Mucosa of descending colon (tissue), 3 donors: ENCODE results near the gene AEBP2. TPM values are rescaled to one million over a fixed set of nuclear protein-coding genes. Genes with fewer than 3 reads are reported as not detected.
"Not testable (repeated sequence)": the region's sequence is repeated elsewhere in the genome, so short reads cannot be mapped to it uniquely, and the experiment has no call there.

Experiments used
- ATAC-seq: fragments of 200-7000 bp; cut with Tn5 transposase; one replicate; pipeline ENCODE4 v1.9.1; 2020; ENCODE audit warnings: mild to moderate bottlenecking, moderate library complexity
- DNase-seq, 3 donors: peaks; one replicate each; pipeline ENCODE4 v3.0.0-alpha.2; 2020
- H3K36me3 ChIP-seq: fragments of 200-600 bp; one replicate; pipeline ENCODE4 v1.8.0; 2021; ENCODE audit warnings: low read depth, mild to moderate bottlenecking
- H3K4me1 ChIP-seq: fragments of 200-600 bp; one replicate; pipeline ENCODE4 v1.8.0; 2021; ENCODE audit warnings: low read depth, mild to moderate bottlenecking
- H3K4me3 ChIP-seq: fragments of 200-600 bp; one replicate; pipeline ENCODE4 v1.8.0; 2021; ENCODE audit warnings: mild to moderate bottlenecking
- H3K9me3 ChIP-seq: fragments of 200-600 bp; one replicate; pipeline ENCODE4 v1.8.0; 2021; ENCODE audit warnings: mild to moderate bottlenecking
- intact Hi-C, 2 donors: fragments of 100-400 bp; cut with DNase I in 1 of 2; cut with micrococcal nuclease in 1 of 2; formaldehyde crosslinking; loops; one replicate each; pipeline versions ENCODE4 v1.11.0 to v1.11.1; 2022; cut with DNase I, micrococcal nuclease
- total RNA-seq, 3 donors: library from RNA; stranded (reverse); fragmentation: NEBNext Ultra II Directional in 2 of 3; extraction: Animal tissue kit (Norgen Biotek cat#: 25700) in 2 of 3; gene quantifications; one replicate each; pipeline versions ENCODE4 v1.2.1 to v1.2.4, GENCODE V29; 2021 to 2023
- TF ChIP-seq, protein P1 (sequence below): fragments of 200-600 bp; IDR thresholded peaks from one replicate; pipeline ENCODE4 v1.8.0; 2022; ENCODE audit warnings: antibody characterized with exemption, mild to moderate bottlenecking
- donor health status: DM: no; HTN: no; CAD: no; lungs with moderate emphysema.
- donor health status: DM: no; HTN: no; CAD: no.
- donor health status: DM: no; HTN: yes; CAD: no.

Gene AEBP2
- total RNA-seq, 3 donors from 2014 or later: 24.4 to 57.2 (median 27.7) TPM

GRCh38 chr12:19545301-19545700 lies 106.0 kb downstream of the AEBP2 start:
- Histone ChIP-seq H3K9me3 (no peaks in the 10 kb centered on the region), H3K4me1 (no peaks in the 10 kb centered on the region), H3K36me3 (no peaks in the 10 kb centered on the region), H3K4me3 (no peak overlapping the region)
- ATAC-seq (no peak), DNase-seq (no peak)
- TF ChIP-seq, protein P1, sequence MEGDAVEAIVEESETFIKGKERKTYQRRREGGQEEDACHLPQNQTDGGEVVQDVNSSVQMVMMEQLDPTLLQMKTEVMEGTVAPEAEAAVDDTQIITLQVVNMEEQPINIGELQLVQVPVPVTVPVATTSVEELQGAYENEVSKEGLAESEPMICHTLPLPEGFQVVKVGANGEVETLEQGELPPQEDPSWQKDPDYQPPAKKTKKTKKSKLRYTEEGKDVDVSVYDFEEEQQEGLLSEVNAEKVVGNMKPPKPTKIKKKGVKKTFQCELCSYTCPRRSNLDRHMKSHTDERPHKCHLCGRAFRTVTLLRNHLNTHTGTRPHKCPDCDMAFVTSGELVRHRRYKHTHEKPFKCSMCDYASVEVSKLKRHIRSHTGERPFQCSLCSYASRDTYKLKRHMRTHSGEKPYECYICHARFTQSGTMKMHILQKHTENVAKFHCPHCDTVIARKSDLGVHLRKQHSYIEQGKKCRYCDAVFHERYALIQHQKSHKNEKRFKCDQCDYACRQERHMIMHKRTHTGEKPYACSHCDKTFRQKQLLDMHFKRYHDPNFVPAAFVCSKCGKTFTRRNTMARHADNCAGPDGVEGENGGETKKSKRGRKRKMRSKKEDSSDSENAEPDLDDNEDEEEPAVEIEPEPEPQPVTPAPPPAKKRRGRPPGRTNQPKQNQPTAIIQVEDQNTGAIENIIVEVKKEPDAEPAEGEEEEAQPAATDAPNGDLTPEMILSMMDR: no peak
- intact Hi-C loops: no loop called here

GRCh38 chr12:19546027-19546426 lies 106.7 kb downstream of the AEBP2 start:
- intact Hi-C loops: no loop called here
- Histone ChIP-seq H3K4me1 (no peaks in the 10 kb centered on the region), H3K36me3 (no peaks in the 10 kb centered on the region), H3K4me3 (no peak overlapping the region), H3K9me3 (no peaks in the 10 kb centered on the region)
- no peak for ATAC-seq
- TF ChIP-seq, protein P1: no peak
- no peak for DNase-seq

GRCh38 chr12:19546611-19547162 lies 107.4 kb downstream of the AEBP2 start:
- intact Hi-C loops: no loop called here
- DNase-seq (no peak), ATAC-seq (no peak)
- Histone ChIP-seq H3K4me1 (no peaks in the 10 kb centered on the region), H3K9me3 (no peaks in the 10 kb centered on the region), H3K36me3 (no peaks in the 10 kb centered on the region), H3K4me3 (no peak overlapping the region)
- TF ChIP-seq, protein P1: no peak

GRCh38 chr12:19547271-19547671 lies 108.0 kb downstream of the AEBP2 start:
- Histone ChIP-seq H3K4me3 (no peak overlapping the region), H3K9me3 (no peaks in the 10 kb centered on the region), H3K4me1 (no peaks in the 10 kb centered on the region), H3K36me3 (no peaks in the 10 kb centered on the region)
- no peak for ATAC-seq
- intact Hi-C loops: no loop called here
- TF ChIP-seq, protein P1: no peak
- DNase-seq: no peak

- TF ChIP-seq, protein P1: no peak
- H3K36me3 ChIP-seq: no peaks in the 10 kb centered on the region
- no peaks in the 10 kb centered on the region for H3K4me1 ChIP-seq
- no peak for ATAC-seq
- no peak for DNase-seq
- no peaks in the 10 kb centered on the region for H3K9me3 ChIP-seq
- no peak overlapping the region for H3K4me3 ChIP-seq
- intact Hi-C loops: no loop called here
These were observed 109.5 kb downstream of the AEBP2 start for GRCh38 chr12:19548834-19549233.

GRCh38 chr12:19550626-19551025 lies 111.3 kb downstream of the AEBP2 start:
- Histone ChIP-seq H3K4me3 (no peak overlapping the region), H3K4me1 (no peaks in the 10 kb centered on the region), H3K9me3 (no peaks in the 10 kb centered on the region), H3K36me3 (no peaks in the 10 kb centered on the region)
- no peak for ATAC-seq
- TF ChIP-seq, protein P1: no peak
- intact Hi-C loops: no loop called here
- DNase-seq: no peak

DNA sequence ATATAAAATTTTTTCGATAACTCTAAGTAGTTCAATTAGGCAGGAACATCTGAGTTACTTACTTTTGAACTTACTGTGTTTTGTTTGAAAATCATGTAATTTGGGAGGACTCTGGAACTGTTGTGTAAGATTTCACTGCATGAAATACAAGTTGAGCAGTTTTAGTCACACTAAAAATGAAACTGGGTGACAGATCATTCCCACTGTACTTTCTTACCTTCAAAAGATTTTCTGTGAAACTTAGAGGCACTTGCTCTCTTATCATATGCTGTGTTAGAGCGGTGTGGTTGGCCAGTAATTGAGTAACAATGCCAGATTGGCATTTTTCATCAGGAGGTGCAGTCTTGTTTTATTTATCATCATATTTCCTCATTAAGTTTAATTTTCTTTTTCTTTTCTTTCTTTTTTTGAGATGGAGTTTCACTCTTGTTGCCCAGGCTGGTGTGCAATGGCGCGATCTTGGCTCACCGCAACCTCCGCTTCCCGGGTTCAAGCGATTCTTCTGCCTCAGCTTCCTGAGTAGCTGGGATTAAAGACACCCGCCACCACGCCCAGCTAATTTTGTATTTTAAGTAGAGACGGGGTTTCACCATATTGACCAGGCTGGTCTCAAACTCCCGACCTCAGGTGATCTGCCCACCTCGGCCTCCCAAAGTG lies 113.3 kb downstream of the AEBP2 start:
- H3K9me3 ChIP-seq, H3K4me1 ChIP-seq, ATAC-seq, H3K36me3 ChIP-seq, H3K4me3 ChIP-seq, intact Hi-C loops, DNase-seq: not testable (repeated sequence)
